Anterior cingulate cortex (tissue), 58 donors: ENCODE data around the gene BCL10.

Source experiments
- DNase-seq, 58 donors: peaks; one replicate each; lab custom pipeline; 2025; lab: John Stamatoyannopoulos, UW

Gene BCL10

DNA sequence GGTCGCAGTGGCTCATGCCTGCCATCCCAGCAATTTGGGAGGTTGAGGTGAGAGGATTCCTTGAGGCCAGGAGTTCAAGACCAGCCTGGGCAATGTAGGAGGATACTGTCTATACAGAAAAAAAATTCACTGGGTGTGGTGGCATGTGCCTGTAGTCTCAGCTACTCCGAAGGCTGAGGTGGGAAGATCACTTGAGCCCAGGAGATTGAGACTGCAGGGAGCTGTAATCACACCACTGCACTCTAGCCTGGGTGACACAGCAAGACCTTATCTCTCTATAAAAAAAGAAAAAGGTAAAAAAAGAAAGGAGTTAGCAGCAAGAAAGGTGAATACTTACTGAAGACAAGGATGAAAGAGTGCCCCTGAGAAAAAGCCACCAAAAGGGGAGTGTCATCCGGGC is 23.7 kb upstream of the BCL10 start:
- DNase-seq = no peak

DNA sequence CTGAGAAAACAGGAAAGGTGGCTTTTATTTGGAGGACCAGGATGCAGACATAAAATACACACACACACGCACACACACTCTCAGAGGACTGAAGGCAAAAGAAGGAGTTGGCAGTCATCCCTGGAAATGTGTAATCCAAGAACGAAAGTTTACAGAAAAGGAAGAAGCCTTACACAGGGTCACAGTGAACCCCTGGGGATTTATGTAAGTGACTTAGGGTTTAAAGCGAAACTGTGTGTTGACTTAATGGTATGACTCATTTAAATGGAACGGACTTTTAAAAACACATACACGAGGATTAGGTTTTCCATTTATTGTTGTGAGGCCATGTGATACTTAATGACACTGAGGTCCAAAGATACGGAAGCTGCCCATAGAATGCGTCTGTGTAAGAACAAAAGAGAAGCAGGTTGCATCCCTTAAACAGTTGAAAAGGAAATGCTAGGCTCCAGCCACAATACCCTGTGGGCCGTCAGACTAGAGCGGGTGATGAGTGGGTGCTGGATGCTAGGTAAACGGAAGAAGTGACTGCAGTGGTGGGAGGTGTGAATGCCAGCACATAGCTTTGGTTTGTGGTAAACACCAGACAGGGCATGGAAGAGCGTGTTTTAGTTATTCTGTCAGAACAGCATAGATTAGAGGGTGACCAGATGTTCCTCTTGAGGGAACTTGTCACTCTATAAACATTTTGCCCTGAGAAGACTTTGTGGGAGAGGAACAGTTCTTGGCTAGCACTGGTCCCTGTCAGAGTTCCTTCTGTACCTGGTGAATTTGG is 21.6 kb upstream of the BCL10 start:
- DNase-seq = peak in 17 of 58 donors; percentile 2 to 76 (median 30)

DNA sequence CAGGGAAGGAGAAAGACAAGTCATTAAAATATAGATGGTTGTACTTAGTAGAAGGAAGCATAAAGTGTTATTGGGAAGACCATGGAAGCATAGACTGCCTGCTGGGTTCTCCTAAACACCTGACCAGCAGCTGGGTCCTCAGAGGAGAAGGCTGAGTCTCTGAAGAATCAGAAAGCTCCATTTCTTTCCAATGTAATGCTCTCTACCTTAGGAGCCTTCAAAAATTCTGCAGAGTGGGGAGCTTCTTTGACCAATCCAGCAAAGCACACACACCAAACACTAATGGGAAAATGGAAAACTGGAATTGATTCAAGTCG is 21.1 kb upstream of the BCL10 start:
- no peak for DNase-seq

DNA sequence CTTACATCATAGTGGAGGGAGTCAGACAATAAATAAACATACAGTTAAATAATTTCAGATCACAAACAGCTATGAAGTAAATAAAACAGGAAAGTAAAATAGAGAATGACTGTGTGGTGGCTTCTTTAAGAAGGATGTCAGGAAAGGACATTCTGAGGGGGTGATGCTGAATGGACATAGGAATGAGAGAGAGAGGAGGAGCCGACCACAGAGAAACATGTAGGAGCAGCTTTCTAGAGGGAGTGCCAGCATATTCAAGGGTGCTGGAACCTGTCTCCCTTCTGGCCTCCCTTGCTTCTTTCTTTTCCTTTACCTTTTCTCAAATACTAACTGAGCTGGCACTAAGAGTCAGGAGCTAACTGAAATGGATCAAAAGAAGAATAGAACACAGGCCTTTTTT is 20.5 kb upstream of the BCL10 start:
- DNase-seq = no peak

DNA sequence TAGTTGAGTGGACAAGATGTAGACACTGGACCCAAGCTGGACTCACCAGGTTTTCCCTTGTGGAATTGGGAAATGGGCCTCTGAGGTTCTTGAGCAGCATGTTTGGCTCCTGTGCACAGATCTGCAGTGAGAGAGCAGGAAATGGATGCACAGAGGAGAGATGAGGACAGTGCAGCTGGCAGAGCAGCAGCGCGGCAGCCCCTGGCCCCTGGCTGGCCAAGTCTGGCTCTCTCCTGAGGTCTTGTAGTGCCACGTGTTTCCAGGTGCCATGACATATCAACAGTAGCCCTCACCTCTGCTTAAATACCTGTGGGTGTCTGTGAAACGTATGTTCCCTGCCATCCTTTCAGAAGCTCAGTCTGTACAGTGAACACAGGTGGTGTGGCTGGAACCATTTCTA is 19.2 kb upstream of the BCL10 start:
- no peak for DNase-seq

DNA sequence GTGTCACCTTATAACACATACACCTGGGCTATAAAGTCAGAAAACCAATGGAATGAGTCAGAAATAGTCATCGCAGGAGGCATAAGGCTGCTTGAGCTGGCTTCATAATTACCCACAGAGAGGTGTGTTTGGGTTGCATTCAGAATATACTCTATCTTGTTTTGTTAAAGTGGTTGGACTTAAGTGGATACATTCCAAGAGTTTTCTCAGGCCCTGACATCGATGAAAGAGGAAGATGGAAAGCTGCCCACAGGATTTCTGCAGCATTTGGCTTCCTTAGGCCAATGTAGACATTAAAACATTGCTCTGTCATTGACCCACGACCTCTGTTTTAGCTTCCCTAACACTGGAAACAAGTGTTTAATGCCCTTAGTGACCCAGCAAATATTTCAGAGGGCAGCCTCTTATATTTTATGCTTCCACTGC is 18.6 kb upstream of the BCL10 start:
- DNase-seq = no peak

DNA sequence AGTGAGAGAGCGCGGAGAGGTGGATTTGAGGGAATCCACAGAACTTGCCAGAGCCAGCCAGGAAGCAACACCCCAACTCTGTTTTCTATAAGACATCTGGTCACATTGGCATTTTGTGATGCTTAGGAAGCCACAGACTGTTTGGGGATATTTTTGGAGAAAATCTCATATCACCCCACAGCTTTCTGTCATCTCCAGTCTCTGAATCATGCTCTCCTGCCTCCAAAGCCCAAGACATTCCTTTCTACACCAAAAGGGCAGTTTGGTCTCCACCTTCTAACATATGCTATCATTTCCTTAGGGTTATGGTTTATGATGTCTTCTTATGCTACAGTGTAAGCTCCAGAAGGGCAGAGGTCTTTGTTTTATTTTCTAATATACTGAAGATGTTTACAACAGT is 14.4 kb upstream of the BCL10 start:
- DNase-seq = peak in 3 of 58 donors; percentile 4 to 10 (median 8)

DNA sequence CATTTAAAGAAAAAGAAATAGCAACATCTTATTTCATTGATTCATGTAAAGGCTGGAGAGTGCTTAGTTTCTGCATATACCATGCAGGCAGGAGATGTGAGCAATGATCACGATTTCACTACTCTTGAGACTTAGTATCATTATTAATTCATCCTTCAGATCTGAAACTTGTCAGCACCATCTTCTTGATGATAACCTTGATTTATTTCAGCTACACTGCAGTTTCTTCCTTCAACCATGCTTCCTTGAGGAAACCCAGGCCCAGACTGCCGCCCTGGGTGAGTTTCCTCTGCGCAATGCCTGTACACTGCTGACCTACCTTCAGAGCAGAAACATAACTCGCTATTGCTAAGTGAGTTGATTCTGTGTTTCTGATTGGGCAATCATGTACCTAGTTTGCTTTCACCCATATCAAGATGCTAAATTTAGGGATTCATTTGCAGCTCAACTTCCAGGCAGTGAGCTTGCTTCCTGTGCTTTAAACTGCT is 13.5 kb upstream of the BCL10 start:
- no peak for DNase-seq

DNA sequence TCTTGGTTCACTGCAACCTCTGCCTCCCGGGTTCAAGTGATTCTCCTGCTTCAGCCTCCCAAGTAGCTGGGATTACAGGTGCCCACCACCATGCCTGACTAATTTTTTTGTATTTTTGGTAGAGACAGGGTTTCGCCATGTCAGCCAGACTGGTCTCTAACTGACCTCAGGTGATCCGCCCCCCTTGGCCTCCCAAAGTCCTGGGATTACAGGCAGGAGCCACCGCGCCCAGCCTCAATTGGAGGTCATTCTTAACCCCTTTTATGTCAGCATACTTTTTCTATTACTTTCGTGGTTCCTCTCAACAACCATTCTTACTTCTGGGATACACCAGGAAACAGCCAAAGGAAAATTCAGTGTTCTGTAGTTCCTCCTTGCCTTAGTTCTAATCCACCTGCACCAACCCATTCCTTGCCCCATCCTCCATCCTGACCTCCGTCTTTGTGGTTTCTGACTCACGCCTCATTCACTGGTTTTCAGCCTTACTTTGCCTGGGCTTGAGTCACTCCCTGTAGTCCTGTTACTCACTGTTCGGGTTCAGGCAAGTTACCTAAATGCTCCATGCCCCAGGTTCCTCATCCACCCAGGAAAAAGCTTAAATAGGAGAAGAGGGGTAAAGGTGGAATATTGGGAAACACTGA is 12.9 kb upstream of the BCL10 start:
- no peak for DNase-seq

DNA sequence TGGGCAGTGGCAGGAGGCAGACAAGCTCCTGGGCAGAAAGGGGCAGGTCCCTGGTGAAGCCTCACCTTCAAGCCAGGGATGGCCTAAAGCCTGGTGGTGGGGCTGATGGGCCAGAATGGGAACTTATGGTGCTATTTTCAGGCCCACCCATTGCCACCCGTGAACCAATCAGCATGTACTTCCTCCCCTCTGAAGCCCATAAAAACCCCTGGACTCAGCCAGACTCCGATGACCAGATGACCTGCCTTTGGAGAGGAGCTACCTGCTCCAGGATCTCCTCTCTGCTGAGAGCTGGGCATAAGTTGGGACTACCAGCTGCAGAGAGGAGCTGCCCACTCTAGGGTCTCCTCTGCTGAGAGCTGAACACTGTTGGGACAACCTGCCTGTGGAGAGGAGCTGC is 7.8 kb upstream of the BCL10 start:
- DNase-seq = no peak

DNA sequence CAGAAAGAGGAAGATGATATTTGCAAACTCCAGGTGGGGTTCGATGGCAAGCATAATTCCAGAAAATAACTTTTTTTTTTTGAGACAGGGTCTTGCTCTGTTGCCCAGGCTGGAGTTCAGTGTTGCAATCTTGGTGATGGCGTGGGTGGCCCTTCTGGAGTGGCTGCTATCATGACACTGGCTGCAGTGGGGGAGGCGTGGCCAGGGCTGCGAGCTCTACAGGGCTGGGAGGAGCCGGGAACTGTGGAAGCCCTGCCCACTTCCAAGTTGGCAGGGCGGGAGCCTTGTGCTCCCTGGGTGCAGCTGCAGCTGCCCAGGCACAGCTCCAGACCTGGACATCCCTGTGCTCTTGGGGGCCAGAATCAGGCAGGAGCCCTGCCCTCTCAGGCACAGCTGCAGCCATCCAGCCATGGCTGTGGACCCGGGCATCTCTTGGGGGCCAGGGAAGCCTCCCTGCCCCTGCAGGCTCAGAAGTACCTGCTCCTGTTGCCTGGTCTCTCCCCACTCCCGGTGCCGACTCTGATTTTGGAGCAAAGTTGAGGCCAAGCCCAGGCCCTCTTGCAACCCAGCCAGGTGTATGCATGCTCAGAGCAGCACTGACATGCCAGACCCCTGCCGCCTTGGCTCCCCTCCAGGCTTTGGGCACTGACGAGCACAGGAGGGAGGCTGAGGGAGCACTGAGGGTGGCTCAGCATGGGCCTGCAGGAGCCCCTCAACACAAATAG is 7.2 kb upstream of the BCL10 start:
- DNase-seq = peak in 7 of 58 donors; percentile 15 to 40 (median 22)

DNA sequence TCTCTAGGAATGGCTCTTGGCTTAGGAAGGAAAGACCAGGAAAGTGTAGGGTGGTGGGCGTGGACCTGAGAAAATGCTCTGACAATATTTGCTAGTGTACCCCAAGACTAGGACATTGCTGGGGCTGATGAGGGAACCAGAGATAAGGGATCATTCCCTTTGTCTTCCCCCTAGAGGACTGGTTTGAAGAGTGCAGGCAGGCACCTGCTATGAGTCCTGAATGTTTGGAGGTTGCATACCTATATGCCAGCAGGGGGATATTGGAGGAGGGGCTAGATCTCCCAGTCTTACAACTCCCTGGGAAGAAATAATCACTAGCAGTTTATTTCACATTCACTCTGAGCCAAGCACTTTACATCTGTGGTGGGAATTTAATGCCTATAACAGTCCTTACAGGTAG is 6.0 kb upstream of the BCL10 start:
- DNase-seq = no peak

DNA sequence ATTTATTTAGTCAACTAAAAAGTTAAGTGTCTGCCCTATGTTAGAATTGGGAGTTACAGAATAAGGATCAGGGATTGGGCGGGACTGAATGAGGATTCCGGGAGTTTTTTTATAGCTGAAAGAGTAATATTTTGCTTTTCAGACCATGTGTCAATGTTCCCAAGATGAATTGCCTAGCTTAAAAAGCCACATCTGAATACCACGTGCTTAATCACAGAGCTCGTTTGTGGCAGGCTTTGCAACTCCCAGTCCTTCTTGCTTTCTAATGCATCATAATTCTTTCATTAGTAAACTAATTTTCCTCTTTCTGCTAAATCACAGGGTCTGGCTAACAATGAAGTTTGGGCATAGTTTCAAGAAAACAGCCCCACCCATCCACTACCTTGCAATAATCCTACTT is 4.2 kb upstream of the BCL10 start:
- DNase-seq = no peak

DNA sequence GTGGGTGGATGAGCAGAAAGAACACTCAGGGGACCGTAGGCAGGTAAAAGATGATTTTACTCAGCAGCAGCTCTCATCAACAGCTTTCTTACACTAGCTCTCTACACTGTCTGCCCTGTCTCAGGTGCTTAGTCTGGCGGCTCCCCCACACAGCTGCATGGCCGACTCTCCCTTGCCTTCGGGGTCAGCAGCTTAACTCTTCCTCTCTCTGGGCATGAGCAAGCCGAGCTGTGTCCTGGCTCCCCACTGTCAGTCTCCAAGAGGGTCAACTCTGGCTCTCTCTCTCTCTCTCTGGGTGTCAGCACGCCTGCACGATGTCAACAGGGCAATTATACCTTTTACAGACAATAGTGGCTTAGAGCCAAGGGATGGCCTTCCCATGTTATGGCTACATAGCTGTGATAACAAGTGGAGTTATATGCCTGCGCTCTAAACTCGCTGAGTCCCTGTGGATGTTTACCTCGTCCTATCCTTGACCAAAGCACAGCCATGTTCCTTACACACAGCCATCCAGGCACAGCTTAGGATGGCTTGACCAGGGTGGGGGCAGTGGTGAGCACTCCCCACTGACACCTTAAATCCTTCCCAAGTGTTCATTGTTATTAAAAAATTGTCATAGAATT is 3.1 kb upstream of the BCL10 start:
- DNase-seq = no peak

DNA sequence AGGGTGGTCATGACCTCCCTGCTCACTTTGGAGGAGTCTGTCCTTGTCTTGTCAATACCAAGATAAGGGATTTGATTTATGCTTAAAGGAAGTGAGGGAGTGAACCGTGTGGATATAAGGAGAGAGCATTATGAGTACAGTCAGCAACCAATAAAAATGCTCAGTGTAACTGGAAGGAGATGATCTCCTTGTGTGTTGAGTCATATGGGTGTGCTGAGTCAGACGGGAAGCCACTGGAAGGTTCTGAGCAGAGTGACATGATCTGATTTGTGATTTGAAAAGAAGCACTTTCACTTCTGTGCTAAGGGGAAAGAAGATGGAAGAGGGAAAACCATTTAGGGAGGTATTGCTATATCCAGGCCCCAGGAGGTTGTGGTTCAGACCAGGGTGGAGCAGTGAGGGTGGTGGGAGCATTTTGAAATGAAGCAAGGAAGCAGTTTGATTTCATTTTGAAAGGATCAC is 2.5 kb upstream of the BCL10 start:
- peak in 8 of 58 donors; percentile 7 to 33 (median 12) for DNase-seq

DNA sequence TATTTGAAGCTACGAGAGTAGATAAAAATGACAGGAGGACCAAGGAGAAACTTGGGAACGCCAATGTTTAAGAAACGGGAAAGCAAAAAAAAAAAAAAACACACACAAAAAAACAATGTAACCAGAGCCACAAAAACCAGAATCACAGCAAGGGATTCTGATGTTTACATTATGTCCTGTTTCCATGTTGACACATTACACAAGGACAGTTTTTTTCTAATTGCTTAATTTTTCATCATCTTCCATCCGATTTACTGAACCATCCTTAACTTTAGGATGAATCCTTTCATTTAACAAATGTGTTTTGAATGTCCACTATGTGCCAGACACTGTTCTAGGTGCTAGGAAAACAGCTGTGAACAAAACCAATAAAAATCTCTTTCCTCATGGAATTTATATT is 1.4 kb upstream of the BCL10 start:
- DNase-seq = no peak

DNA sequence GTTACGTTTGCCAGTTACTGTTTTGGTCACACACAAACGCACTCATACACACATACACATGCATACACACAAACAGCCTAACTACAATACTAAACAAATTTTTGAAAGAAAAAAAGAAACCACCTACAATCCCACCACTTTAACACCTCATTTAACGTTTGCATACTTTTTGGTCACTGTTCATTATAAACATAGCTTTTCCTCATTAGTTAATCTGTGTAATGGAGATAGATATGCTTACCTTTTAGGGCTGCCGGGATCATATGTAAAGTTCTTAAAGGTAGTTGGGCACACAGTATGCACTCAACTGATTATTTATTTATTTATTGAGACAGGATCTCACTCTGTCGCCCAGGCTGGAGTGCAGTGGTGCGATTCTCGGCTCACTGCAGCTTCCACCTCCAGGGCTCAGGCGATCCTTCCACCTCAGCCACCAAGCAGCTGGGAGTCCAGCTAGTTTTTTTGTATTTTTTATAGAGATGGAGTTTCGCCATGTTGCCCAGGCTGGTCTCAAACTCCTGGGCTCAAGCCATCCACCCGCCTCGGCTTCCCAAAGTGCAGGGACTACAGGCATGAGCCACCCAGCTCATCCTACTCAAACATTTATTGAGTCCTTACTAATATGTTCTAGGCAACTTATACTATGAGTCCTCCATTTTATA is 677 bp upstream of the BCL10 start:
- no peak for DNase-seq

DNA sequence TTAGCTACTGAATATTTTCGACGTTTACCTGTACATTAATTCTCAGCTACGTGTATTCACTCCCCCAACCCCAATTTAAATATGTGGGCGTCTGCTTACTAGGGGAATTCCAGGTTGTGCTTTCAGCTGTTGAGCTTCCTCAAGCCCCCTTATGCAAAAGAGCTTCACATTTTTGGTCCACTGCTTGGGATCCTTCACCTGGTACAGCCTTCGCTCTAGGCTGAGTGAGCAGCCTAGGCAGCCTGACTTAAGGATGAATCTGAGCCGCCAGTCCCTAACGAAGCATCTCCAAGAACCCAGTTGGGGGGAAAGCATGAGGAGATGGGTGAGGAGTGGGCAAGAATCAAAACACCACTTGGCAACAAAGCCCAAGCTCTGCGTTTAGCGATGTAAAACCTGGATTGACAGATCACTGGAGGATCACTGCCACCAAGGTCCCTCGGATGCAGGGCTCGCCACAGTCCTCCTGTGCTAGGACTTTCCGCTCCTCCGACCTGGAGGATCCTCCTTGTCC is 674 bp downstream of the BCL10 start:
- DNase-seq = no peak

DNA sequence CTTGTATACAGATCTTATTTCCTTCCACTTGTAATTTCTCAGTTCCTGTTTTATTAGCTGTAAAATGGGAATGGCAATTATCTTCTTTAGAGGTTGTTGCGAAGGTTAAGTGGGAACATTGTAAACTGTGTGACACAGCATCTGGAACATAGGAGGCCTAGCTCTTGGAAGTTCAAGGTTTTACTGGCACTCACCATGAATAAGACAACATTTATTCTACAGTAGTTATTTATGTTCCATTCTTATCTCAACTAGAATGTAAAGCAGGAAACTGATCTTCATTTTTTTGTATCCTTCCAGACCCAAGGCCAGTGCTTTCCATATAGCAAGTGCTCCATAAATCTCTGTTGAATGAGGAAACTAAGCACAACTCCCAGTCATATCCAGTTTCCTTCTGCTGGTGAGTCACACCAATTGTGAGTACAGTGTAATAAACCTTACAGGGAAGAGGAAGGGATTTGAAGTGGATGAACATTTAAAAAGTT is 1.4 kb downstream of the BCL10 start:
- no peak for DNase-seq

DNA sequence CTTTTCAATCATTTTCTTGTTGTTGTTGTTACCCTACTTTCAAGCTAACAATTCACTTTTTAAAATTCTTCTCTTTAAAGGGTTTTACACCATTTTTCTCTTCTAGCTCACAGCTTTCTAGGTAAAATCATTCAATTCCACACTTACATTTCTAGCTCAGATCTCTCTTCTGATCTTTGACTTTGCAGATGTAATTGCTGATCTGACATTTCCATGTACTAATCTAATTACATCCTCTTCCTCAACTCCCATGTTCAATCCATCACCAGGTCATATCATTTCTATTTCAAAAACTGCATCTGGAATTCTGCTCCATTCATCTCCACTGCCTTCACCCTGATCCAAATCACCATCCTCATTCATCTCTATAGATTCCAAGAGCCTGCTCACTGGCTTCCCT is 3.0 kb downstream of the BCL10 start:
- DNase-seq = no peak
